SIG-M5 treated with dmso at 0.1 percent for 504 hours (cell line): Measurements from ENCODE around the gene DEPP1.
A peak's percentile ranks its signal among the peaks of the same experiment; 100 is the strongest.

Source experiments
- DNase-seq: peaks from one replicate; lab custom pipeline; 2025; ENCODE audit not compliant: unreplicated experiment; lab: John Stamatoyannopoulos, UW

The DEPP1 gene

DNA sequence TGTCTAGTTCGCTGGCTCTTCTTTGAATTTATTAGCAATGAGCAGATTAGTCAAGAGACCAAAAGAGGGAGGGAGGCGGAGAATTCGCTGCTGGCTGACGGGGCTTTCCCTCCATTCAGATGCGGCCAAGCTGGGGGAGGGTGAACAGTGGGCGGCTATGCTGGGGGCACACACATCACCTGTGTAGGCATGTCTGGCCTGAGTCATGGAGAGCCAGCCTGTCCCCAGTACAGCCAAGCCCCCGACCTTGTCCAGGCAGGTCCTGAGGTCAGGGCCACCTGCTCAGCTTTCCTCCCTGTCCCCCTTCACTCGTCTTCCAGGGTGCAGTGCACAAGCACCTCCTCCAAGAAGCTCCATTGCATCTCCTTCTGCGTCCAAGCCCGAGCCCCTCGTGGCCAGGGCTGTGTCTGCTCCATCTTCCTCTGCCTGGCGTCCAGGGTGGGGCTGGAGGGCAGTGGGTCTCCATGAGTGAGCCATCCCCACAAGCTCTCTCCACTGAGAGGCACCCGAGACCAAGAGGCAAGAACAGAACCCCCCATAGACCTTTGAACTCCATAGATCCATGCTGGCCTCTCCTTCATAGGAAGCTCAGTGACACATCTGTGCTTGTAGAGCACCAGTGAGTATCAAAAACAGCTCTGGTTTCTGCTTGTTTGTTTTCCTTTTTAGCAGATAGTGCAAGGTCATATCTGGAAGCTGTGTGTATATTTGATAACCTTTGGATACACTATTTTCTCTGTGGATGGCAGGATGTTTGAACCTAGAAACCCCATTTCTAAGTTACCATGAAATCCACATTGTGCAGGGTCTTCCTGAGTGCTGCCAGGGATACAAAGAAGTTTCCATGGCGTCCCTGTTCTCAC lies 1.9 kb upstream of the DEPP1 start:
- DNase-seq, result no peak

DNA sequence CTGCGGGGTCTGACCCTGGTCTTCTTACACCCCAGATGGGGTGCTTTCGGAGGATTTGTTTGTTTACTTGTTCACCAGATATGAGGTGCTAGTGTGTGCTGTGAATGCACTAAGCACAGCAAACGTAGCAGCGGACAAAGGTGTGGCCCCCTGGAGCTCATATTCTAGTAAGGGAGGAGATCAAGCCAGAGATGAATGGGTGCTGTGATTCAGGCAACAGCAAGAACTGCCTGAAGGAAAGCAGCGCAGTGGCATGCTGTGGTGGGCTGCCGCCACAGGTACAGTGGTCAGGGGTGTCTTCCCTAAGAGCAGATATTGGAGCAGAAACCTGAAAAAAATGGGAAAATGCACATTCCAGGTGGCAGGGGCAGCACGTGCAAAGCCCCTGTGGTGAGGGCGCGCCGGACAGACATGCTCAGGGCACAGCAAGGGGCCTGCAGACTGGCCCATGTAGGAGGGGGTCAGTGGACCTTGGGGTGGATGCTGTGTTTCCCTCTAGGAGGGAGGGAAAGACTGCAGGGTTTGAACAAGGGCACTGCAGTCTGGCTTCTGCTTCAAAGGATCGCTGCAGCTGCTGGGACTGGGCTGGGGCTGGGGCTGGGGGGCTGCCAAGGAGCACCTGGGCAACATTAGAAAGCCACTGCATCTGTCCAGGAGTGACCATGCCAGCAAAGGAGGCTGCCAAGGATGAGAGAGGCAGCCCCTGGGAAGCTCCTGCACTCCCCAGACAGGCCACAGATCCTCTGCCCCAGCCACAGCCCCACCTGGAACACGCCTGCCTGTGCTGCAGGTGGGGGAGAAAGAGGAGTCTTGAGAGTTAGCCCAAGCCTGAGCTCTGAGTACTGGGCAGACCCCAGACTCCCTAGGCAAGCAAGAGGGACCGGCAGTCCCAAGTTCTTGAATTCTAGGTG lies 927 bp upstream of the DEPP1 start:
- DNase-seq, result no peak

DNA sequence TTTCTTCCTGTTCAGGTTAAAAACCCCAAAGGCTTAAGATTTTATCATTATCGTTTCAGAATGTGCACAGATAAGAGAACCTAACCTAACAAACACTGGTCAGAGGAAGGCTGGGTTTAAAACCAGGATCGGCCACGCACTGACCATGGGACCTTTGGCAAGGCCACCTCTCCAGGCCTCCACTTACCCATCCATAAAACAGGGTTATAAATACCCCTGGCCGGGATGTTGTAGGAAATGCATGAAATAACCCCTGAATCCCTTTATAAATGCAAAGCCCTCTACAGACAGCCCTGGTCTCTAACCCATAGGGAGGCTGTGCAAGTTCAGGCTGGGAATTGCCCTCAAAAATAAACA lies 418 bp downstream of the DEPP1 start:
- no peak for DNase-seq

DNA sequence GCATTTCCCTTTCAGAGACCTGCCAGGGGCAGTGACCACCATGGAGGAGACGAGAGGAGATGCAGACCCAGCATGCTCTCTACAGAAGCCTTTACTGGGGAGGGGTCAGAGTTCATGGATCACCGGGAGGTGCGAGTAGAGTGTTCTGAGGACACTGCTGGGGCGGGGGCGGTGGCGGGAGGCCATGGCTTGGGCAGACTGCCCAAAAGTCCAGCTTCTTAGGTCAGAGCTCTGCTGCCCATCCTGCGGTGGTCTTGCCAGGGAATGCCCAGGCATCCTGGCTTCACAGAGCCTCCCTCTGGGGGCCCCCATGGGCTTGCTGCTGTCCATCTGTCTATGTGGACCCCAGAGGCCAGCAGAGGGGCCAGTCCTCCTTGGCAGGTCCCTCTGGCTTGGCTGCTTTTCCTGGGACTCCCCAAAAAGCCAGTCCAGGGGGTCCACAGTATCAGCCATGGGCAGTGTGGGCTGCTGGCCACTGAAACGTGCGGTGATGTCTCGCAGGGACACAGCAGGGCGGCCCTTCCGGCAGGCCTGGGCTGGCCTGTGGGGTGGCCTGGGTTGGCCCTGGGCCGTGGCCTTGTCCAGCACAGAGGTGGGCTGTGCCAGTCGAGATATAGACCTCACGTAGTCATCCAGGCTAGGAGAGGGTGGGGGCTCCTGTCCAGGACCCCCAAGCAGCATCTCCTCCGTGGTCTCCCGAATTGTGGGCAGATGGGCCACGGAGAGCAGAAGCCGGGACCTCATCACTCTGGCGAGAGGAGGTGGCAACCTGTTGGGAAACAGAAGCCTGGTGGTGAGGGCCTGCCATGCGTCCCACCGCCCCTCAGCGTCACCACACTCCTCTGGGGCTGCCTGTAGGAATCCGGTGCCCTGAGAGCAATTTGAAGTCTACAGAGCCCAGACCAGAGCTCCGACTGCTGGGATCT lies 1.1 kb downstream of the DEPP1 start:
- DNase-seq, result no peak

DNA sequence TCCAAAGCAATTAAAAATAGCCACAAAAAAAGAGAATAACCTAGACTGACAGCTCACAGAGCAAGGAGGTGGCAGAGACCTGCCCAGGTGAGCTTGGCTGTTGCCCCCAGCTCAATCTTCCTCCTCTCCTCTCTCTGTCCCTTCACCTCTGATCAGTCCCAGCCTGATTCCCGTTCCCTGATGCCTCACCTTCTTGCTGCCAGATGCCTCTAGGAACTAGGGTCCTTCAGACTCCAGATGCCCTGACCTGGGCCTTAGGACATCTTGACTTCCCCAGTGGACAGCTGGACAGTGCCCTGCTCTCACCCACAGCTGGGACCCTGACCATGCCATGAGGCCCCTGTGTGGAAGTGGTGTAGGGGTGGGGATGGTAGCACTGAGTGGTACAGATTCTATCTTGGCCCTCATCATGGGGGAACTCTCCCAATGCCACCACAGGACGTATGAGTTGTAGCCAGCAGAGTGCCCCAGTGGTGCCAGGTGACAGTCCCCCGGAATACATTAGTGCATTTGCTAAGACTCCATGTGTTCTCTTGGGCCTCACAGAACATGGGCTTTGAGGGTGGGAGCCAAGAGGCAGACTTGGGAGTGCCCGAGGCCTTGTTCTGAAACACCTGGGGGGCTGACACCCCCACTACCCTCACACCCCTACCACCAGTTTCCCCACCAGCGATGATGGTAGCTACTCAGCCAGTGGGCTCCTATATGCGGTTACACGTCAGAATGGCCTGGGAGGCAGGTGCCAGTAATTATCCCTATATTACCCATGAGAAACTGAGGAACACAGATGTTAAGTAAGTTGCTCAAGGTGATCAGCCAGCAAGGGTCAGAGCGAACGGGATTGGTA lies 2.0 kb downstream of the DEPP1 start:
- DNase-seq, result no peak

DNA sequence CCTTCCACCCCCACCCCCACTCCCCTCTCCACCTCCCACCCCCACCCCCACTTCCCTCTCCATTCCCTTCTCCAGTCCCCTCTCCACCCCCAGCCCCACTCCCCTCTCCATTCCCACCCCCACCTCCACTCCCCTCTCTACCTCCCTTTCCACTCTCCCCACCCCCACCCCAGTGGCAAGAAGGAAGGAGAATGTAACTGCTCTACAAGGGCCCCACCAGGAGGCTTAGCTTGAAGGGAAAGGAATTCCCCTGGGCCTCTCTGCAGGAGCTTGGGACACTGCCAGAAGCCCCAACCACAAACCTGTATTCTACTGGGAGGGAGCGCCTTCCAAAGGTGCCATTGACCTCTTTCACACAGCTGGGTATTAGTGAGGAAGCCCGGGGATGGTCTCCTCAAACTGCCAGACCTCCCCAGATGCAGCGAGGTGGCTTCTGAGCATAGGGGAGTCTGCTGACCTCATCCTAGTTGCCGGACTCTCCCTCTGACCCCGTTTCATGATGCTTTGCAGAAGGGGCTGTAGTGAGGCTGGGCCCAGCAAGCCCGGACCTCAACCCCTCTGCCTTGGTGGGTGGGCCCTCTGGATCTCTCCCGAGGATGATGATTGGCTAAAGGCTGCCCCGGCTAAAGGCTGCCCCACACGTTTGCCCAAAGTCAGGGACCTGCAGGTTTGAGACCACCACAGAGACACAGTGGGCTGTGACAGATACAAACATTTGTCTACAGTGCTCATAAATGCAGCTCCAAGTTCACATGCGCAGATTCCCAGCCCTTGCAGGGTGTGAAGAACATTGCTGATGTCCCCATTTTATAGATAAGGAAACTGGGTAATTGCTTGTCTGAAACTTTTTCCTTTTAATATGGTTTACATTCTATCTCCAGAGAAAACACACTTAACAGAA lies 2.9 kb downstream of the DEPP1 start:
- DNase-seq, result no peak

DNA sequence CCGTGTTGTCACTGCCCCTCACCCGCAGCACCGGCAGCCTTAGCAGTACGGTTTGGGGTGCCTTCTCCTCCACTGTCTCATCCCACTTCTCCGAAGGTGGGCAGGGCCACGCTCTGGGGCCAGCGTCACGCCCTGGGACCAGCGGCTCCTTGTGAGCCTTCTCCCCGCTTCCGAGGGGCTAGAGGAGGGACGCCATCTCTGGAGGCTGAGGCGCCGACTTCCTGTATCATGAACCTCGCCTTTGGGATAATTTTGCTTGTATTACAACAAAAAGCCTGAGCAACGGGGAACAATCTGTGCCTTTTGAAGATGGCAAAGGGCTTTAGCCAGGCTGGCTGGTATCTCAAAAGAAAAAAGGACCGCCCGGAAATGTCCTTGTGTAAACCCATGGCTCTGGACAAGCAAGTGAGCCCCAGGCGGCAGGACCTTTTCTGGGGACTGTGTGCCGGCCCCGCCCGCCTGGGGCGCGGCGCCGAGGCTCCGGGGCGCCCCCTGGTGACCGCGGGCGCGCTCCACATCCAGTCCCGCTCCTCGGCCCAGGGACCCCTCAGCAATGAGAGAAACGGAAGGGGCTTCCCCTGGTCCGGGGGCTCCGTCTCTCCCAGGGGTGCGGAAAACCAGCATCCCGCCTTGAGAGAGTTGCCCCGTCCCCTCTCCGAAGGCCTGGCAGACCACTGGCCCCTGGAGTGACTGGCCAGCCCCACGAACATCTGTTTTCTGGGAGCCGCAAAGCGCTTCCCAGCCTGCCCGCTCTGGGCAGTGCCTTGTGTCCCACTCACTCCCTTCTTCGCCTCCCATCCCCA lies 3.8 kb downstream of the DEPP1 start:
- DNase-seq, result peak; percentile 58

DNA sequence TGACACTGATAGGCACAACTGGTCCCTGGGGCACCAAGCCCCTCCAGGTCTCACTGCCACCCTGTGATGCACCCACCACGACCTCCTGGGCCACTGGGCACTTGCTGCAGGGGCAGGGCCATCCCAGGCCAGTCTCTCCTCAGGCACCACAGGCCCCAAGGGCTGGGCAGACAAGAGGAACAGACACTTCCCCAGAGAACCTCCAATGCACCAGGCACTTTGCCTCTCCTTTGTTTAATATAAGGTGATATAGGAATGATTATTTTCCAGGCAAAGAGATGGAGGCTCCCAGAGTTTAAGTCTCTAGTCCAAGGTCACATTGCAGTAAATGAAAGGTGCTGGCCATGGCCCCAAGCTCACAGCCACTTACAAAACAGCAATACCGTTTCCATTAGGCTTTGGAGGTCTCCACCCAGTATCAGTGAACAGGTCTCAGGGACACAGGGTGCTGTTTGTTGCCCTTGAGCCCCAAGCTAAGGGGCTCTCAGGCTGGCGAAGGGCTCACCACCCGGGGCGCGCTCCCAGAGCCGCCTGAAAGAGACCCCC lies 4.5 kb downstream of the DEPP1 start:
- no peak for DNase-seq

DNA sequence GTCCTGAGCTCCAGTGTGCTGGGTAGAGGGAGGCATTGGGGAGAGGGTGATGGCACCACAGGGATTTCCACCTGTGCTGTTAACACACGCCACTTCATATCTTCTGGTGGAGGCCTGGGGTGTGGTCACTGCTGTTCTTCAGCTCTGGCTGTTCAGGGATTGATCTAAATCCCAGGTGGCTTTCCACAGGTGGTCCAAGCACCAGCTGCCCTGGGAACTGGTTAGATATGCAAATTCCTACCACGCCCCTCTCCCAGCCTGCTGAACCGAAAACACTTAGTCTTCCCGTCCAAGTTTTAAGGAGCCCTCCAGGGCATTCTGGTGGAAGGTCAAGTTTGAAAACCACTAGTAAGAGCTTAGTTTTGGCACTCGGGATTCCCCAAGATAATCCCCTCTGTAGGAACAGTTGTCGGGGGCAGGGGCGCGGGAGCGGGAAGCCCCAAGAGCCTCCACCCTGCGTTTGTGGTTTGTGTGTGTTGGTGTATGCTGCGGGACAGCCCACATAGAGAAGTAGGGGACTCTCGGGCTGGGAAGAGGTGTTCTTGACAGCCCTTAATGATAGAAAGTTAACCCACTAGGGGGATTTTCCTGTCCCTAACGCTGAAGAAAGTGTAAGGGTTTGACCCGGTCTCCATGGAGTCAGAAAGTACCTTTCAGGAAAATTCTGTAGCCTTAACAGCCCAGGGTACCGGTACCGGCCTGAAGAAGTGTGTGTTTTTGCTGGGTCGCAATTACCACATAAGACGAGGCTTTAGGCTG lies 5.1 kb downstream of the DEPP1 start:
- DNase-seq, result no peak

DNA sequence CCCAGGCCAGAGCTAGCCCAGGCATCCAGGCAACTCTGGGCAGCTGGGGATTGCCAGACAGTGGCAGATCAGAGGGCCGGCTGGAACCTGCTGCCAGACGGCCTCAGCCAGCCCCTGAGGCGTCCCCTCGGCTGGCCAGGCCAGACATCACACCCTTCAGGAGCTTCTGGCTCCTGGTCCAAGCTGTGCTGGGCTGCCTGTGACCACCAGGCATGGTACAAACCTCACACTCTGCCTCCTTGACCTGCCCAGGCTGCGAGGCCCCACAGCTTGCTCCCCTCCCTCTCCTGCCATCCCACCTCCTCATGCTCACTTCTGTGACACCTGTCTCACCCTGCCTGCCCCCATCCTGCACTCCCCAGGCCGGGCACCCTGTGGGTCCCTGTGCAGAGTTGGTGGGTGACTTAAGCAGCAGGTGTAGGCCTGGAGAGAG lies 5.7 kb downstream of the DEPP1 start:
- DNase-seq, result no peak

DNA sequence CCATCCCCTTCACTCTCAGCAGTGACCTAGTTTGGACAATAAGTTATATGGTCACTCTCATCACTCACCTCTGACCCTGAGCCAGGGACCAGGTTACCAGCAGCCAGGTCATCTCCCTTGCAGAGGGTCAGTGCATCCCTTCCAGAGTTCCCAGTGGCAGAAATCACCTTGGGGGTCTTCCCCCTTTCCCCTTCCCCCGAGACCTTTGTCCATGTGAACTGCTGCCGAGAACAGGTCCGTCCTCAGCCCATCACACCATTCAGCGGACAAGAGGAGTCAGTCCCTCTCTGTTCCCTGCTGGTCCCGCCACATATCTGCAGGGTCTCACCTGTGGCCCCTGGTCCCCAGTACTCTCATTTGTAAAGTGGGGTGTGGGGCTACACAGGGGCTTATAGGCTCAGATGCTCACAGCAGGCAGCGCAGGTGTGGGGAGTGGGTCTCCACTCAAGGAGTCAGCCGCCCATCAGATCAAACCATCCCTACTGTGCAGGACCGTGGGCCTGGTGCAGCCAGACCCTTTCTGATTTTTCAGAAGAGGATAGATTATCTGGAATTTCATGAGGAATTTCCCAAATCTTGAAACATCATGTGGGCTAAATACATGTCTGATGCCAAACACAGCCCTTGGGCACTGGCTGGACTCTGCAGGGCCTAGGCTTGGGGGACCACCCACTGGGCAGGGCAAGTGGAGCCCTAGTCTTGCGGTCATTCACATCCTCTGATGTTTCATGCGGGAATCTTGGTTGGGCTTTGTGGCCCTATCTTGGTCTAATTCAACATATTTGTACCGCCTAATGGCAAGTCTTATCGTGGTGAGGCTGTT lies 6.5 kb downstream of the DEPP1 start:
- DNase-seq, result no peak

DNA sequence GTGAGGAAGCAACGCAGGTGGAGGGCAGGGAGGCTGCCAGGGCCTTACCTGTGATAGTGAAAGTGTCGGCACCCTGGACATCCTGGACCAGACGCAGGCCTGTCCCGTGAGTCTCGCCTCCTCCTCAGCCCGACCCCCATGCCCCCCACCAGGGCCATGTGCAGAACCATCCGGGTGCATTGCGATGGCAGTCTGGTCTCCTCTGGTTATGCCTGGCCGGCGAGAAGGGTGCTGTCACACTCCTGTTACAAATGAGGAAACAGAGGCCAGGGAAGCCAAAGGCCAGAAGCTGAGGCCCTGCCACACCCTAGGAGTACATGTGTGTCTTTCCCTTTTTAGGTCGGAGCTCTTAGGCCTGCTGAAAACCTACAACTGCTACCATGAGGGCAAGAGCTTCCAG lies 7.2 kb downstream of the DEPP1 start:
- DNase-seq, result no peak

DNA sequence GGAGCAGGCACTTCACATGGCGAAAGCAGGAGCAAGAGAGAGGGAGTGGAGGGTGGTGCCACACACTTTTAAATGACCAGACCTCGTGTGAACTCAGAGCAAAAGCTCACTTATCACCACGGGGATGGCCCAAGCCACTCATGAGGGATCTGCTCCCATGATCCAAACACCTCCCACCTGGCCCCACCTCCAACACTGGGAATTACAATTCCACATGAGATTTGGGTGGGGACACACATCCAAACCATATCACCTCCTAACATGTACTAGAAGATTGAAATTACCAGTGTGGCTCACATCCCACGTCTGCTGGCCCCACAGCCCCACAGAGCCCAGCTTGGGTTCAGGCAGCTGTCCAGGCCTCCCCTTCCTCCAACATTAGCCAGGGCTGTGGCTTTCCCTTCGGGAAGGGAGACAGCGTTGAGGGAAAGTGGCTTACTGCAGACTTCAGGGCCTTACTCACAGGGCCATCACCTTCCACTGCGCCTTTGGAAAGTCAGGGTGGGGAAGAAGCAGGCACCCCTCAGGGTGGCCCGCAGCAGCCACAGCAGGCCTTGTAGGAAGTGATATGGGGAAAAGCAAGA lies 7.7 kb downstream of the DEPP1 start:
- no peak for DNase-seq

DNA sequence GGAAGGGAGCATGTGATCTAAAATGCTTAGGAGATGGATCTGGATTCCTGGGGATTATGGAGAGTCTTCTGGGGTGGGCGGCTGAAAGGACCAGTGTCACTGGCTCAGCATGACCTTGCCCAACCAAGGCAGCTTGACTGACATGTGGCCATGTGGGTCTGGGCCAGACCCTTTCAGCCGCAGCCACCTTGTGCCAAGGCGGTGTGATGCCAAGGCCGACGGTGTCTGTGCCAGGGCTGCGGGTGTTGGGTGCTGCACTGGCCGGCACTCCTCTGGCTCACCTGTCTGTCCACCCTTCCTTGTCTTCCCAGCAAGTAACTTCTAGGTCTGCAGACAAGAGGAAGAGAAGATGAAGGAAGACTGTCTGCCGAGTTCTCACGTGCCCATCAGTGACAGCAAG lies 8.8 kb downstream of the DEPP1 start:
- no peak for DNase-seq

DNA sequence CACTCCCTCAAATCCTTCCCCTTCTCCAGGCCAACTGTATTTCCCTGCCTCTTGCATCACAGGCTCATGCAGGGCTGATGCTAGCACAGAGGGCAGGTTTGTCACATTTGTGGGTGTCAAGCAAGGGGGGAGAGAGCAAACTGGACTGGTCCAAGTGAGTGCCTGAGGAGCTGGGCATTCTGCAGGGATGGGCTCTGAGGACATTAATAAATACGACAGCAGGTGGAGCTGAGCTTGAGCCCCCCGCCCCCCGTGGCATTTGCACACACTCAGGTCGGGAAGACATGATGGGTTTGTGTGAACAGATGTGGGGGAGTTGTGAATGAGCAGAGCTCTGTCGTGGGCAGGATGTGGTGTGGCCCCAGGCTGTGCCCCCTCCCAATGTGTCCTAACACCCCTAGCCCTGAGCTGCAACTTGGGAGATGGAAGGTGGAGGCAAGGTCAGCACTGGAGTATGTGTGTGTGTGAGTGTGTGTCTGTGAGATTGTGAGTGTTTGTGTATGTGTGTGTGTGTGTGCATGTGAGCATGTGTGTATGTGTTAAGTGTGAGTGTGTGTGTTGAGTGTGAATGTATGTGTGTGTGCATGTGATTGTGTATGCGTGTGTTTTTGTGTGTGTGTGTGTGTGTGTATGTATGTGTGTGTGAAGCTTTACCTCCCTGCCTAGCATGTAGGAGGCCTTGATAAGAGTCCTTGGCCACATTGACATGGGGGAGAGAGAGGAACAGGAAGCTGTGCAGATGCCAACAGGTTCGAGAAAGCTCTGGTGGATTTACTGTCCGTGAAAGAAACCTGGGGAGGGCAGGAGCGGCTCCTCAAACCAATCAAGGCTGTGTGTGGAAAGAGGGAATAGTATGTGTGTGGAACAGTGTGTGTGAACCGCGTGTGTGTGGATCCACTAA lies 9.9 kb downstream of the DEPP1 start:
- peak; percentile 78 for DNase-seq
